K562 (cell line): ENCODE data around the gene SH3GL3. TPM values are rescaled to one million over a fixed set of nuclear protein-coding genes. Genes with fewer than 3 reads are reported as not detected.

Source experiments
- ATAC-seq: fragments of 200-7000 bp; cut with Tn5 transposase; 3 replicates; pipeline ENCODE4 v1.9.1; 2020; ENCODE audit warnings: moderate library complexity
- BruUV-seq: library from RNA; stranded (reverse); fragments of 400-500 nt; replicated peaks from 2 replicates; lab custom pipeline; 2021; lab: Mats Ljungman, UMichigan
- CTCF ChIA-PET: fragments of 300-600 bp; formaldehyde crosslinking; extraction: SDS; loops from one replicate; lab custom pipeline; 2021; ENCODE audit warnings: low intra/inter-chr PET ratio; lab: Yijun Ruan, JAX
- POLR2A ChIA-PET: fragments of 300-600, 350-650 bp; sonication (Branson Sonifier 250); formaldehyde crosslinking; extraction: SDS; loops from one replicate; lab custom pipeline; 2021; ENCODE audit warnings: antibody characterized with exemption, inconsistent platforms; lab: Yijun Ruan, JAX
- DNase-seq, 4 experiments: peaks; one replicate each; pipeline versions ENCODE4 v3.0.0 to v3.0.0-alpha.2; 2011 to 2018; ENCODE audit warnings: low spot score in 3 of 4, mixed read lengths in 3 of 4; ENCODE audit errors: extremely low read depth in 1 of 4
- FAIRE-seq: peaks from 2 replicates; lab custom pipeline; 2011; peaks lifted over from hg19 to GRCh38; lab: Jason Lieb, UNC
- H2AFZ ChIP-seq: 2 replicates; pipeline ENCODE4 v1.6.0; 2011; ENCODE audit warnings: low read depth, low read length, control low read depth, inconsistent platforms
- H3K27ac ChIP-seq: fragments of 200-600 bp; 3 replicates; pipeline ENCODE4 v1.8.0; 2011; ENCODE audit warnings: low read depth, mild to moderate bottlenecking, control low read depth, inconsistent platforms, low read length, moderate library complexity, mixed read lengths; ENCODE audit errors: extremely low read depth
- H3K27me3 ChIP-seq, 2 experiments: fragments of 300-600 bp in 1 of 2; 2 replicates in 1 of 2; 3 replicates in 1 of 2; pipeline versions ENCODE4 v1.6.0 to v1.8.0; 2011; ENCODE audit warnings: inconsistent platforms in 2 of 2, low read length in 2 of 2, mild to moderate bottlenecking in 1 of 2, mixed read lengths in 1 of 2, moderate library complexity in 1 of 2; ENCODE audit not compliant: control insufficient read depth in 2 of 2, insufficient read depth in 2 of 2
- H3K36me3 ChIP-seq: fragments of 300-600 bp; 3 replicates; pipeline ENCODE4 v1.8.0; 2011; ENCODE audit warnings: mild to moderate bottlenecking, low read length, inconsistent platforms; ENCODE audit not compliant: control insufficient read depth, insufficient read depth
- H3K4me1 ChIP-seq, 2 experiments: fragments of 200-600 bp in 1 of 2; replicated peaks in 1 of 2; 2 replicates in 1 of 2; 3 replicates in 1 of 2; pipeline versions ENCODE4 v1.5.1 to v1.8.0; 2011; ENCODE audit warnings: inconsistent platforms in 2 of 2, low read length in 2 of 2, mild to moderate bottlenecking in 1 of 2, mixed read lengths in 1 of 2, moderate library complexity in 1 of 2; ENCODE audit not compliant: control insufficient read depth in 2 of 2, insufficient read depth in 2 of 2
- H3K4me2 ChIP-seq: 2 replicates; pipeline ENCODE4 v1.6.1; 2011; ENCODE audit warnings: low read length, control low read depth, inconsistent platforms, mixed read lengths; ENCODE audit not compliant: insufficient read depth
- H3K4me3 ChIP-seq: fragments of 200-600 bp; sonication (generic), shearing (Covaris generic); 2 replicates; pipeline ENCODE4 v1.5.1; 2016; ENCODE audit warnings: control low read depth, inconsistent platforms
- H3K79me2 ChIP-seq: fragments of 200-600 bp; 3 replicates; pipeline ENCODE4 v1.8.0; 2011; ENCODE audit warnings: low read length, inconsistent platforms; ENCODE audit not compliant: control insufficient read depth, insufficient read depth
- H3K9ac ChIP-seq, 2 experiments: 2 replicates each; pipeline versions ENCODE4 v1.6.0 to v1.6.1; 2011; ENCODE audit warnings: low read depth in 2 of 2, low read length in 2 of 2, control low read depth in 1 of 2, inconsistent platforms in 1 of 2, mild to moderate bottlenecking in 1 of 2, mixed read lengths in 1 of 2; ENCODE audit not compliant: insufficient read depth in 1 of 2
- H3K9me1 ChIP-seq: one replicate; pipeline ENCODE4 v1.6.0; 2011; ENCODE audit warnings: inconsistent platforms, mild to moderate bottlenecking, low read length, moderate library complexity; ENCODE audit not compliant: control insufficient read depth, insufficient read depth
- H3K9me3 ChIP-seq: replicated peaks from 2 replicates; pipeline ENCODE4 v1.5.1; 2011; ENCODE audit warnings: low read depth, low read length, inconsistent platforms; ENCODE audit not compliant: control insufficient read depth, insufficient read depth
- H4K20me1 ChIP-seq: replicated peaks from 2 replicates; pipeline ENCODE4 v1.6.1; 2011; ENCODE audit warnings: low read length, inconsistent platforms, mixed read lengths; ENCODE audit not compliant: control insufficient read depth, insufficient read depth
- ARID2 ChIP-seq: fragments of 450-650 bp; IDR thresholded peaks from 2 replicates; pipeline ENCODE4 v1.6.1; 2017; ENCODE audit warnings: antibody characterized with exemption, mild to moderate bottlenecking
- GATAD2B ChIP-seq: fragments of 450-650 bp; IDR thresholded peaks from 2 replicates; pipeline ENCODE4 v1.6.1; 2017; ENCODE audit warnings: mild to moderate bottlenecking, borderline replicate concordance
- HDAC8 ChIP-seq: fragments of 450-650 bp; IDR thresholded peaks from 2 replicates; pipeline ENCODE4 v1.6.1; 2016; ENCODE audit warnings: mild to moderate bottlenecking, missing genetic modification characterization, moderate library complexity, missing compliant biosample characterization
- HIVEP1 ChIP-seq: fragments of 250-450 bp; sonication (Bioruptor Pico); IDR thresholded peaks from 2 replicates; pipeline ENCODE4 v1.4.0; 2020; ENCODE audit warnings: mild to moderate bottlenecking
- HLTF ChIP-seq: fragments of 450-650 bp; IDR thresholded peaks from 2 replicates; pipeline ENCODE4 v1.6.1; 2016
- SRF ChIP-seq, 2 experiments: fragments of 250-450, 450-650 bp in 1 of 2; sonication (Bioruptor Pico) in 1 of 2; sonication (generic) in 1 of 2; formaldehyde crosslinking; IDR thresholded peaks; 2 replicates each; pipeline versions ENCODE4 v1.5.0 to v1.5.1; 2020 to 2022; ENCODE audit warnings: mild to moderate bottlenecking in 1 of 2, missing genetic modification reagents in 1 of 2
- TEAD2 ChIP-seq: fragments of 450-650 bp; IDR thresholded peaks from 2 replicates; pipeline ENCODE4 v1.6.1; 2016; ENCODE audit warnings: missing genetic modification characterization, control low read depth, missing compliant biosample characterization
- ZKSCAN8 ChIP-seq: fragments of 200-800 bp; sonication (Bioruptor generic); IDR thresholded peaks from 2 replicates; pipeline ENCODE4 v1.6.1; 2016; ENCODE audit warnings: missing genetic modification characterization, missing compliant biosample characterization
- ZNF644 ChIP-seq: fragments of 200-800 bp; sonication (Bioruptor generic); IDR thresholded peaks from 2 replicates; pipeline ENCODE4 v1.6.1; 2016; ENCODE audit warnings: low read depth, missing genetic modification characterization, missing compliant biosample characterization
- WGBS: fragments of 100-300 bp; shearing (Covaris generic); methylation state at CpG from one replicate; pipeline ENCODE4 v1.1.6; 2016; ENCODE audit warnings: low coverage, mixed read lengths; ENCODE audit not compliant: insufficient coverage; ENCODE audit errors: missing lambda C conversion rate; 5-methylcytosine and 5-hydroxymethylcytosine counted together
- in situ Hi-C: fragments of 300-500 bp; cut with MboI; formaldehyde crosslinking; loops from 4 replicates; pipeline ENCODE4 v1.15.0; 2018; ENCODE audit warnings: inconsistent platforms, mixed read lengths
- intact Hi-C: fragments of 100-400 bp; cut with micrococcal nuclease; formaldehyde crosslinking; loops from 2 replicates; pipeline ENCODE4 v1.14.2; 2022
- polyA plus RNA-seq, 8 experiments: library from polyadenylated mRNA; depleted of rRNA in 4 of 8; stranded (reverse) in 5 of 8; unstranded in 3 of 8; fragments of >200 nt; fragmentation: Nextera tagmentation in 2 of 8; fragmentation: Illumina TruSeq in 1 of 8; extraction: Ambion mirVana in 2 of 8; extraction: Trizol in 1 of 8; gene quantifications; 2 replicates each; pipeline versions ENCODE4 v1.2.1 to v1.2.3, GENCODE V29; 2011 to 2014; ENCODE audit warnings: inconsistent platforms in 1 of 8, missing spikeins in 1 of 8
- total RNA-seq, 7 experiments: library from RNA; depleted of rRNA in 6 of 7; stranded (reverse); fragments of >200 nt in 6 of 7; fragmentation: Illumina TruSeq in 2 of 7; extraction: Trizol in 2 of 7; gene quantifications; 2 replicates each; pipeline versions ENCODE4 v1.2.1 to v1.2.3, GENCODE V29; 2011 to 2021; ENCODE audit warnings: low replicate concordance in 1 of 7
- TF ChIP-seq, protein P1 (sequence below): sonication (generic); formaldehyde crosslinking; IDR thresholded peaks from 2 replicates; pipeline ENCODE4 v1.8.1; 2023; ENCODE audit warnings: mild to moderate bottlenecking, missing genetic modification reagents, moderate library complexity
- TF ChIP-seq, protein P2 (sequence below): sonication (generic); formaldehyde crosslinking; IDR thresholded peaks from 2 replicates; pipeline ENCODE4 v1.9.0; 2022; ENCODE audit warnings: mild to moderate bottlenecking, missing genetic modification reagents
- TF ChIP-seq, protein P3 (sequence below): fragments of 450-650 bp; IDR thresholded peaks from 2 replicates; pipeline ENCODE4 v1.6.1; 2016; ENCODE audit warnings: missing biosample characterization, missing genetic modification characterization

SH3GL3 gene
- total and polyA plus RNA-seq, 9 of the 15 experiments (the other 6 are each of a cell fraction or from before 2014, with no cell fraction given), result 3.9 to 16.0 (median 9.7) TPM

DNA sequence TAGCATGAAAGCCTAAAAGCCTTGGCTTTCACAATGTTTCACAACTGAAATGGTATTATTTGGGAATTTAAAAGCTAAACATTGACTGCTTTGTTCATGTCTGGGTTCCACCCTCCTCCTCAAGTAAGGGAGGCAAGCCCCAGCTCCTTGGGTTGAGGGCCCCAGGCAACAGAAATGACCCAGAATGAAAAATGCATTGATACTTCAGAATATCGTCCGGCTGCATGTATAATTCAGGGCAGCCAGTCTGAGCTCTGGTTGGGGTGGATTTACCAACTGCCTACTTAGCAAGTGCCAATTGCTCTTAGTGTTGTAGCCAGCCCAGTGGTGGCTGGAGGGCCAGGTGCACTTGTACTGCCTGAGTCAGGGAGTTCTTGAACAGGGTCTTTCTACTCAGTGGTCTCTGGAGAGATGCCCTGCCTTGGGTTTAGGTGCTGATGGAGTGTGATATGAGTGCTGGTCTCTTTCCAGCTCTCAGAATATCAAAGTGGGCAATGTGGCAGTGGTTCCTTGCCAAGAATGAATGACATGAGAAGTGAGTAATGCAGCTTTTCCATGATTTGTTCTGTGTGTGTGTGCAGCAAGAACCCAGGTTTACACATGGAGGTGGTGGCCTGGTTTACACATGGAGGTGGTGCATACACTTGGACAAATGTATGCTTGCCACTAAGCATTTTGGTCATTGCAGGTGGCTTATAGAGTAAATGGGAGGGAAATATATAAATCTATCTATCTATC is 165.9 kb downstream of the SH3GL3 start:
- no peak for TF ChIP-seq HDAC8 (tag)
- no peak for TF ChIP-seq TEAD2 (tag)
- TF ChIP-seq HLTF, result no peak
- no peak for TF ChIP-seq HIVEP1 (CRISPR knock-in tag)
- BruUV-seq, result no TSS peak
- Histone ChIP-seq H2AFZ (no peak overlapping the region), H3K4me1 (no peaks in the 10 kb centered on the region), H3K27me3 (no peaks in the 10 kb centered on the region), H3K27ac (no peak overlapping the region), H3K4me3 (no peak overlapping the region), H3K9me1 (no peaks in the 10 kb centered on the region), H4K20me1 (no peaks in the 10 kb centered on the region), H3K9ac (no peak overlapping the region), H3K9me3 (no peaks in the 10 kb centered on the region), H3K36me3 (no peaks in the 10 kb centered on the region), H3K79me2 (no peaks in the 10 kb centered on the region), H3K4me2 (no peak overlapping the region)
- DNase-seq (no peak), ATAC-seq (no peak), FAIRE-seq (no peak)
- ChIA-PET POLR2A (interaction anchor here (0.6 to 0.7 kb wide), 2 partner anchors 19 to 375 kb away, joined by 3 read pairs; no protein-coding TSS in a partner anchor), CTCF (no interaction called here)
- in situ Hi-C loops (no loop called here), intact Hi-C loops (no loop called here)
- WGBS, result 40% methylated on average over 2 of the region's 2 CpGs

DNA sequence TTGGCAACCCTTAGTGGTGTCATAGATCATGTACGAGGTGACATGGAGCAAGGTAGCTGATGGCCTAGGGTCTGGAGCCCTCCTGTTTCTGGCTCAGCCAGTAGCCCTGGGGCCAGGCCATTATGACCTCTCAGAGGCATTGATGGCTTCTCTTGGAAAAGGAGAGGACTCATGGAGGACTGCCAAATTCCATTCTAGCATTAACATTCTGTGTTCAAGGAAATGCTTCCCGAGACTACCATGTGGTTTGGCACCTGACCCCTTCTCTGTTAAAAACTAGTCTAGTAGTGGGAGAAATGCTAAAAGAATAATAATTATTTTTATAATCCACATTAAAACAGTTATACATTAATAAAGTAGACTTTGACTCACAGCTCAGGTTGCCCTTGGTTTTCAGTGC is 166.6 kb downstream of the SH3GL3 start:
- Histone ChIP-seq H3K27ac (no peak overlapping the region), H3K4me2 (no peak overlapping the region), H3K79me2 (no peaks in the 10 kb centered on the region), H3K9me3 (no peaks in the 10 kb centered on the region), H3K9me1 (no peaks in the 10 kb centered on the region), H3K4me3 (no peak overlapping the region), H4K20me1 (no peaks in the 10 kb centered on the region), H3K4me1 (no peaks in the 10 kb centered on the region), H3K27me3 (no peaks in the 10 kb centered on the region), H3K9ac (no peak overlapping the region), H3K36me3 (no peaks in the 10 kb centered on the region), H2AFZ (no peak overlapping the region)
- in situ Hi-C loops (no loop called here), intact Hi-C loops (no loop called here)
- BruUV-seq, result no TSS peak
- FAIRE-seq (no peak), DNase-seq (no peak), ATAC-seq (no peak)
- ChIA-PET CTCF (no interaction called here), POLR2A (interaction anchor here (0.6 kb wide), 1 partner anchor 375 kb away, joined by 3 read pairs; no protein-coding TSS in a partner anchor)
- 37% methylated on average over 2 of the region's 2 CpGs for WGBS
- TF ChIP-seq GATAD2B (no peak), ZNF644 (no peak), ARID2 (no peak), ZKSCAN8 (CRISPR knock-in tag) (no peak), SRF (CRISPR knock-in tag; IDR thresholded peaks at IDR 0.05) (no peak)
- TF ChIP-seq, protein P1, sequence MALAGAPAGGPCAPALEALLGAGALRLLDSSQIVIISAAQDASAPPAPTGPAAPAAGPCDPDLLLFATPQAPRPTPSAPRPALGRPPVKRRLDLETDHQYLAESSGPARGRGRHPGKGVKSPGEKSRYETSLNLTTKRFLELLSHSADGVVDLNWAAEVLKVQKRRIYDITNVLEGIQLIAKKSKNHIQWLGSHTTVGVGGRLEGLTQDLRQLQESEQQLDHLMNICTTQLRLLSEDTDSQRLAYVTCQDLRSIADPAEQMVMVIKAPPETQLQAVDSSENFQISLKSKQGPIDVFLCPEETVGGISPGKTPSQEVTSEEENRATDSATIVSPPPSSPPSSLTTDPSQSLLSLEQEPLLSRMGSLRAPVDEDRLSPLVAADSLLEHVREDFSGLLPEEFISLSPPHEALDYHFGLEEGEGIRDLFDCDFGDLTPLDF, result no peak
- TF ChIP-seq, protein P2, sequence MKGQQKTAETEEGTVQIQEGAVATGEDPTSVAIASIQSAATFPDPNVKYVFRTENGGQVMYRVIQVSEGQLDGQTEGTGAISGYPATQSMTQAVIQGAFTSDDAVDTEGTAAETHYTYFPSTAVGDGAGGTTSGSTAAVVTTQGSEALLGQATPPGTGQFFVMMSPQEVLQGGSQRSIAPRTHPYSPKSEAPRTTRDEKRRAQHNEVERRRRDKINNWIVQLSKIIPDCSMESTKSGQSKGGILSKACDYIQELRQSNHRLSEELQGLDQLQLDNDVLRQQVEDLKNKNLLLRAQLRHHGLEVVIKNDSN (CRISPR knock-in tag), result no peak
- TF ChIP-seq, protein P3, sequence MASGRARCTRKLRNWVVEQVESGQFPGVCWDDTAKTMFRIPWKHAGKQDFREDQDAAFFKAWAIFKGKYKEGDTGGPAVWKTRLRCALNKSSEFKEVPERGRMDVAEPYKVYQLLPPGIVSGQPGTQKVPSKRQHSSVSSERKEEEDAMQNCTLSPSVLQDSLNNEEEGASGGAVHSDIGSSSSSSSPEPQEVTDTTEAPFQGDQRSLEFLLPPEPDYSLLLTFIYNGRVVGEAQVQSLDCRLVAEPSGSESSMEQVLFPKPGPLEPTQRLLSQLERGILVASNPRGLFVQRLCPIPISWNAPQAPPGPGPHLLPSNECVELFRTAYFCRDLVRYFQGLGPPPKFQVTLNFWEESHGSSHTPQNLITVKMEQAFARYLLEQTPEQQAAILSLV (tag), result no peak
